Thyroid gland (tissue), 4 donors: ENCODE measurements around the gene ZBTB32. TPM values are rescaled to one million over a fixed set of nuclear protein-coding genes. Genes with fewer than 3 reads are reported as not detected.
A peak's percentile ranks its signal among the peaks of the same experiment; 100 is the strongest.

Experiments
- DNase-seq, 2 donors: peaks; one replicate each; pipeline ENCODE4 v3.0.0-alpha.2; 2019
- H3K27ac ChIP-seq, 3 donors: fragments of 200-600 bp; sonication (generic); 1 replicate in 2 of 3; 2 replicates in 1 of 3; pipeline ENCODE4 v1.5.1; 2016 to 2019; ENCODE audit warnings: mild to moderate bottlenecking in 1 of 3, moderate library complexity in 1 of 3
- H3K27me3 ChIP-seq: fragments of 200-600 bp; sonication (generic); one replicate; pipeline ENCODE4 v1.5.1; 2019
- H3K36me3 ChIP-seq, 2 donors: fragments of 200-600 bp; sonication (generic); one replicate each; pipeline ENCODE4 v1.5.1; 2016 to 2019
- H3K4me1 ChIP-seq, 2 donors: fragments of 200-600 bp; sonication (generic); one replicate each; pipeline ENCODE4 v1.5.1; 2017 to 2019
- H3K4me3 ChIP-seq, 3 donors: fragments of 200-600 bp; sonication (generic); replicated peaks in 1 of 3; 1 replicate in 2 of 3; 2 replicates in 1 of 3; pipeline ENCODE4 v1.5.1; 2016; ENCODE audit warnings: mild to moderate bottlenecking in 1 of 3
- H3K9me3 ChIP-seq: fragments of 200-600 bp; sonication (generic); one replicate; pipeline ENCODE4 v1.5.1; 2017
- POLR2A ChIP-seq, 2 donors: fragments of 450-650 bp; IDR thresholded peaks; one replicate each; pipeline ENCODE4 v1.6.1; 2017; ENCODE audit warnings: antibody characterized with exemption in 2 of 2, mild to moderate bottlenecking in 2 of 2, moderate library complexity in 1 of 2
- WGBS, 2 donors: methylation state at CpG; one replicate each; pipeline ENCODE4 v1.1.5; 2017; 5-methylcytosine and 5-hydroxymethylcytosine counted together
- intact Hi-C: fragments of 100-400 bp; cut with DNase I; formaldehyde crosslinking; loops from one replicate; pipeline ENCODE4 v1.15.1; 2023
- total RNA-seq, 4 donors: library from RNA; depleted of rRNA; stranded (reverse); fragments of >200 nt; gene quantifications; one replicate each; pipeline ENCODE4 v1.2.3, GENCODE V29; 2016
- TF ChIP-seq, protein P1 (sequence below), 6 experiments: fragments of 200-600 bp in 3 of 6; fragments of 450-650 bp in 3 of 6; sonication (generic) in 3 of 6; IDR thresholded peaks; one replicate each; pipeline ENCODE4 v1.5.1; 2016 to 2019; ENCODE audit warnings: antibody characterized with exemption in 6 of 6, mild to moderate bottlenecking in 2 of 6, inconsistent platforms in 1 of 6, moderate library complexity in 1 of 6

The ZBTB32 gene
- total RNA-seq, 4 donors from 2014 or later, result not detected

DNA sequence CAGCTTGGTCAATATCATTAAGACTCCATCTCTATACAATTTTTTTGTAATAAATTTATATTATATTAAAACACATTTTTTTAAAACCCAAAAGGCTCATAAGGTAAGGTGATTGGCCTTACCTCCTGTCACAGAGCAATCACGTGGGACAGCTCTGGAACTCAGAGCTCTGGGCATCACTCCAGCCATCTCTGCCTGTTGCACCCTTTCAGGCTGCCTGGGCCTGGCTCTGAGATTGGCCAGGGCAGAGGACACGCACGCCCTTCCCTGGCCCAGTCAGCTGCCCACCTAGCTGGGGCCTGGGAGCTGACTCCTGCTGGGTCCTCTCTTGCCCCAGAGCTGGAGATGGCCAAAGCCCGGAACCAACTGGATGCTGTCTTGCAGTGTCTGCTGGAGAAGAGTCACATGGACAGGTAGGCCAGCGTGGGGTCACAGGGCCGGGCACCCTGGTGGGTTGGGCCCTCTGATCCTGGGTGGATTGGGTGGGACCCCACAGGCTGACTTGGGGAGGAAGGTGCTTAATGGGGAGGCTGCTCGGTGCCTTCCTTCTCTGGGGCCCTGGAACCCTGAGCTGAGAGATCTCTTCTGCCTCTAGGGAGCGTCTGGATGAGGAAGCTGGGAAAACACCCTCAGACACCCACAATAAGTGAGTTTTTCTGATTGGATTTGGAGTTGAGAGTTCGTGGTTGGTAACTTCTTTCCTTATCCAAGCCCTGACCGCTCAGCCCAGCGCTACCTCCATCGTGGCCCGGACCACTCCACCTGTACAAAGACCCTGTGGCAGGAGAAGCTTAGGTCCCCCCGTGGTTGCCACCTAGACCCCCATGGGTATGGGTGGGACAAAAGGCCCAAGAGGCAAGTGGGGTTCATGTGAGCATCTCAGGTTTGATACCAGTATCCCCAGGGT lies 47.7 kb downstream of the ZBTB32 start:
- peaks cover 10 to 21% of the 10 kb centered on the region in 2 donors for H3K4me1 ChIP-seq
- no peak overlapping the region for H3K4me3 ChIP-seq
- intact Hi-C loops, result loop anchor here (10.0 kb wide), 1 partner anchor 183 kb away; the partner anchor contains the start of gene LRFN3
- WGBS, 2 donors, result 86 to 94% methylated on average over 12 to 14 of the region's 14 CpGs
- DNase-seq, result no peak
- no peak overlapping the region for H3K27ac ChIP-seq
- TF ChIP-seq POLR2A (IDR thresholded peaks at IDR 0.05), result no peak
- TF ChIP-seq, protein P1, sequence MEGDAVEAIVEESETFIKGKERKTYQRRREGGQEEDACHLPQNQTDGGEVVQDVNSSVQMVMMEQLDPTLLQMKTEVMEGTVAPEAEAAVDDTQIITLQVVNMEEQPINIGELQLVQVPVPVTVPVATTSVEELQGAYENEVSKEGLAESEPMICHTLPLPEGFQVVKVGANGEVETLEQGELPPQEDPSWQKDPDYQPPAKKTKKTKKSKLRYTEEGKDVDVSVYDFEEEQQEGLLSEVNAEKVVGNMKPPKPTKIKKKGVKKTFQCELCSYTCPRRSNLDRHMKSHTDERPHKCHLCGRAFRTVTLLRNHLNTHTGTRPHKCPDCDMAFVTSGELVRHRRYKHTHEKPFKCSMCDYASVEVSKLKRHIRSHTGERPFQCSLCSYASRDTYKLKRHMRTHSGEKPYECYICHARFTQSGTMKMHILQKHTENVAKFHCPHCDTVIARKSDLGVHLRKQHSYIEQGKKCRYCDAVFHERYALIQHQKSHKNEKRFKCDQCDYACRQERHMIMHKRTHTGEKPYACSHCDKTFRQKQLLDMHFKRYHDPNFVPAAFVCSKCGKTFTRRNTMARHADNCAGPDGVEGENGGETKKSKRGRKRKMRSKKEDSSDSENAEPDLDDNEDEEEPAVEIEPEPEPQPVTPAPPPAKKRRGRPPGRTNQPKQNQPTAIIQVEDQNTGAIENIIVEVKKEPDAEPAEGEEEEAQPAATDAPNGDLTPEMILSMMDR (IDR thresholded peaks at IDR 0.05), result no peak
- no peaks in the 10 kb centered on the region for H3K27me3 ChIP-seq
- no peaks in the 10 kb centered on the region for H3K9me3 ChIP-seq
- H3K36me3 ChIP-seq, result peaks cover 18 to 21% of the 10 kb centered on the region in 2 donors

DNA sequence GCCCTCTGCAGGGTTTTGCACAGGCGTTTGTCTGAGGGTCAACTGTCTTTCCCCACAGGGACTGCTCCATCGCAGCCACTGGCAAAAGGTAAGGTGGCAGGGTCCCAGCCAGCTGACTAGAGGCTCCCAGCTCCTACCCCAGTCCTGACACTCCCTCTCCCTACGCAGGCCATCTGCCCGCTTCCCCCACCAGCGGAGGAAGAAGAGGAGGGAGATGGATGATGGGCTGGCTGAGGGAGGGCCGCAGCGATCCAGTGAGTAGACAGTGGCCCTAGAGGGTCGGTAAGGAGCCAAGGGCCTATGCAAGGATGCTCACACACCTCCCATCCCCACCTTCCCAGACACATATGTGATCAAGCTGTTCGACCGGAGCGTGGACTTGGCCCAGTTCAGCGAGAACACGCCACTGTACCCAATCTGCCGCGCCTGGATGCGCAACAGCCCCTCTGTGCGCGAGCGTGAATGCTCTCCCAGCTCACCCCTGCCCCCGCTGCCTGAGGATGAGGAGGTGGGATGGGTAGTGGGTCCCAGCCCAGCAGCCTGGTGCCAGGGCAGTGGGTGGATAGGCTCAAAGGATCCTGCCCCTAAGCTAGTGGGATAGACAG lies 48.5 kb downstream of the ZBTB32 start:
- intact Hi-C loops, result loop anchor here (10.0 kb wide), 1 partner anchor 182 kb away; the partner anchor contains the start of gene LRFN3
- TF ChIP-seq, protein P1 (IDR thresholded peaks at IDR 0.05), result no peak
- TF ChIP-seq POLR2A (IDR thresholded peaks at IDR 0.05), result no peak
- H3K27ac ChIP-seq, result no peak overlapping the region
- WGBS, 2 donors, result 93 to 97% methylated on average over 12 to 20 of the region's 20 CpGs
- H3K9me3 ChIP-seq, result no peaks in the 10 kb centered on the region
- peaks cover 18 to 21% of the 10 kb centered on the region in 2 donors for H3K36me3 ChIP-seq
- H3K4me1 ChIP-seq, result peaks cover 14 to 23% of the 10 kb centered on the region in 2 donors
- H3K27me3 ChIP-seq, result no peaks in the 10 kb centered on the region
- H3K4me3 ChIP-seq, result no peak overlapping the region
- DNase-seq, result no peak

DNA sequence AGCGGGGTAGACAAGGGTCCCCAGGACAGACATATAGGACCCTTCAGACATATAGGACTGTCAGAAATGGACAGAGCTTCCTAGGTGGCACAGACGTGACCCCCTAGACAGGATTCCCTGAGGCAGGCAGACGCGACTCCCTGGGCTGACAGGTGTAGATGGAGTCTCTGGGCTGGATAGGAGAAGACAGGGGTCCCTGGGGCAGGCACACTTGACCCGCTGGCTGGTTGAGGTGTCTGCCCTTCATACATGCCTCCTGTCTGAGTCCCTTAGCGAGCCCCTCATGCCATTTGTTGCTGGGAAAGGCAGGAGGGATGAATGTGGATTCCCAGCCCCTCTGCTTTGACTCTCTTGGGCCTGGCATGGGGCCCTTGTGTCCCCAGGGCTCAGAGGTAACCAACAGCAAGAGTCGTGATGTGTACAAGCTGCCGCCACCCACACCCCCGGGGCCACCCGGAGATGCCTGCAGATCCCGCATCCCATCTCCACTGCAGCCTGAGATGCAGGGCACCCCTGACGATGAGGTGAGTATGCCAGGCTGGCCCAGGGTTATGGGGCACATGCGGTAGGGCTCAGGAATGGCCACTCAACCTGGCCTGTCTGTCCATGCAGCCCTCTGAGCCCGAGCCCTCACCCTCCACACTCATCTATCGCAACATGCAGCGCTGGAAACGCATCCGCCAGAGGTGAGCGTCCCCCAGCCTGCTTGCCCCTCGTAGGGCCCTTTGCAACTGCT lies 49.4 kb downstream of the ZBTB32 start:
- TF ChIP-seq POLR2A (IDR thresholded peaks at IDR 0.05), result no peak
- TF ChIP-seq, protein P1 (IDR thresholded peaks at IDR 0.05), result no peak
- intact Hi-C loops, result loop anchor here (10.0 kb wide), 1 partner anchor 181 kb away; the partner anchor contains the start of gene LRFN3

DNA sequence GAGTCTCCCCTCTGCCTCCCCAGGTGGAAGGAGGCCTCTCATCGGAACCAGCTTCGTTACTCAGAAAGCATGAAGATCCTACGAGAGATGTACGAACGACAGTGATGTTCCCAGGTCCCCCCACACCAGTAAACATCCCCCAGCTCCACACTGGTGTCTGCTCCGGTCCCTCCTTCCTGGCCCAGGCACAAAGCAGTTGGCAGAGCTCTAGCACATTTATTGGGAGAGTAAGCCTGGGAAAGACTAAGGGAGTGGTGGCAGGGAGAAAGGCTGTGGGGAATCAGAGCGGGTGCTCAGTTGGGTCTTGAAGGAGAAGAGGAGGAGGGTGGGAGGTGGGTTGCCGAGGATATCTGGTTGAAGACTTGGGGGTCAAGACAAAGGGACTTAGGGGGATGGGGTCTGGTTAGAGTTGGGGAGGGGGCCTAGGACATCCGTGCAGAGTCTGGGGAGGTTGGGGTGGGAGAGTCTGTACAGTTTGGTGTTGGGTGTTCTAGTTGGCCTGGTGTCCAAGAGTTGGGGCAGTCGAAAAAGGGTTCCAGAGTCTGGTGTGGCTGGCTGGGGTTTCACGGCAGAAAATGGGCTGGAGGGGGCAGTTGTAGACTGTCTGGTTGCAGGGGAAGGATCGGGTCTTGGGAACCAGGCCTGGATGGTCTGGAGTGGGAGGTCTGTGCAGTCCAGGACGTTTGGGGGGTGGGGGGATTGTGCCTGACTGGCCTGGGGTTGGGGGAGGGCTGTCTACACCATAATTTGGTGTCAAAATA lies 50.2 kb downstream of the ZBTB32 start:
- Histone ChIP-seq H3K27me3 (no peaks in the 10 kb centered on the region), H3K27ac (peak overlapping the region; percentile 30 to 58 (median 52)), H3K9me3 (no peaks in the 10 kb centered on the region), H3K4me1 (peaks cover 13 to 25% of the 10 kb centered on the region in 2 donors), H3K36me3 (peaks cover 18 to 21% of the 10 kb centered on the region in 2 donors), H3K4me3 (no peak overlapping the region)
- TF ChIP-seq, protein P1 (IDR thresholded peaks at IDR 0.05), result no peak
- TF ChIP-seq POLR2A (IDR thresholded peaks at IDR 0.05), result no peak
- no peak for DNase-seq
- intact Hi-C loops, result loop anchor here (10.0 kb wide), 1 partner anchor 180 kb away; the partner anchor contains the start of gene LRFN3
- WGBS, 2 donors, result 82 to 89% methylated on average over 13 of the region's 13 CpGs

More for the DNA sequence above, 49.4 kb downstream of the ZBTB32 start:
- H3K27me3 ChIP-seq, result no peaks in the 10 kb centered on the region
- no peak for DNase-seq
- no peak overlapping the region for H3K27ac ChIP-seq
- 91 to 94% methylated on average over 15 to 17 of the region's 20 CpGs for WGBS, 2 donors
- peaks cover 18 to 21% of the 10 kb centered on the region in 2 donors for H3K36me3 ChIP-seq
- H3K9me3 ChIP-seq, result no peaks in the 10 kb centered on the region
- H3K4me3 ChIP-seq, result no peak overlapping the region
- H3K4me1 ChIP-seq, result peaks cover 15 to 26% of the 10 kb centered on the region in 2 donors
